Keratinocyte (primary cell): Measurements from ENCODE around the gene PRSS12.
"Not testable (repeated sequence)": the region's sequence is repeated elsewhere in the genome, so short reads cannot be mapped to it uniquely, and the experiment has no call there.

Experiments used
- CTCF ChIP-seq, 3 experiments: IDR thresholded peaks in 1 of 3; conservative IDR thresholded peaks in 1 of 3; optimal IDR thresholded peaks in 1 of 3; 2 replicates in 2 of 3; 3 replicates in 1 of 3; pipeline versions ENCODE3 to v1.5.1; 2011; ENCODE audit warnings: low read length in 3 of 3, mild to moderate bottlenecking in 3 of 3, moderate library complexity in 2 of 3, control low read depth in 1 of 3, inconsistent platforms in 1 of 3; ENCODE audit not compliant: insufficient read depth in 2 of 3; ENCODE audit errors: extremely low read depth in 1 of 3
- EZH2 ChIP-seq: IDR thresholded peaks from one replicate; pipeline ENCODE4 v1.6.1; 2012; ENCODE audit warnings: inconsistent platforms, mild to moderate bottlenecking, low read length, moderate library complexity

- TF ChIP-seq EZH2; CTCF (optimal IDR thresholded peaks at IDR 0.05 in 1 of 3, IDR thresholded peaks at IDR 0.05 in 1 of 3, conservative IDR thresholded peaks at IDR 0.05 in 1 of 3; ENCODE audit: extremely low read depth in 1 of 3, insufficient read depth in 2 of 3, low read length in 3 of 3): not testable (repeated sequence)
These were observed 47.1 kb upstream of the PRSS12 start for GRCh38 chr4:118399883-118400282.
